Stimulated activated CD8-positive, alpha-beta memory T cell treated with anti-CD3 and anti-CD28 coated beads, Interleukin-7, amount 100 ng/mL, for 1 hour (primary cell): ENCODE measurements around the gene NXPH2.
"Not testable (repeated sequence)": the region's sequence is repeated elsewhere in the genome, so short reads cannot be mapped to it uniquely, and the experiment has no call there.

Experiments used
- DNase-seq, 2 donors: peaks; one replicate each; pipeline ENCODE4 v3.0.0-alpha.2; 2020; ENCODE audit warnings: low read depth in 2 of 2

Gene NXPH2

DNA sequence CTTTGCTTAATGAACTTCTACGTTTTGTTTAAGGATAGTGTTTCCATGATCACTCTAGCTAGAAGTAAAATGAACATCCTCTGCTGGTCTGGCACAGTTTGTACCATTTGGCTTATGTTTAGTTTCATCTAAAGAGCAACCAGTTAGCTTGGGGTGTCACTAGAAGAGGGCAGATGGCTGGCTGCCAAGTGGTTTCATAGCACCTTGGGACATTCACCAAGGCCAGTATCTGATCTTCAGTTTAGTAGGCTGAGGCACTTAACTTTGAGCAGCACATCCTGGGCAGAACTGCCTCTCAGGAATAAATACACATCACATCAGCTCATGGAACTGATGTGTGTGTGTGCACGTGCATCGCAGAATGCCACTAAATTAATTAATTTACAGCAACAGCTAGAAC lies 68.4 kb downstream of the NXPH2 start:
- DNase-seq: no peak

DNA sequence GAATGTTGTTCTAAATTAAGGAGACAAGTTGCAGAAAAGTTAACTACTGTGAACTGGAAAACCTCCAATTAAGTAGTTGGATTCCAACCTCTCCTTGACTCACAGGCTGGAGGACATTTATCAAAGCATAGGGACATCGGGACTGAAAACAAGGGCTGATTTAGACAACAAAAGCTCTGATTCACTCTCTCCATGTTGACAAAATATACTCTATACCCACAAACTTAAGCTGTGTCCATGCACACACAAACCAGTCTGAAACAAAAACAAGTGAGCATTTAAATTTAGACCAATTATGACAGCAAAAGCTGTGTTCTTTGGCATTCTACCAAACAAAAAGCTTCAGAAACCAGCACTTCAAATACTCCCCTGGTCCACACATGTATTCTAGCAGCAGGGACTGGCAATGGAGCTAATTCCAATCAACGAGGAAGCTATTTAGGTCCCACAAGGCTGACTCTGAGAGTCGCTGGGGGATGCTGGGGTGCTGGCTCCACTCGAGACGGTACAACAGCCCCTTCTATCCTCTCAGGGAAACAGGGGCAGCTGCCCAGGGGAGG lies 71.4 kb downstream of the NXPH2 start:
- DNase-seq: no peak

DNA sequence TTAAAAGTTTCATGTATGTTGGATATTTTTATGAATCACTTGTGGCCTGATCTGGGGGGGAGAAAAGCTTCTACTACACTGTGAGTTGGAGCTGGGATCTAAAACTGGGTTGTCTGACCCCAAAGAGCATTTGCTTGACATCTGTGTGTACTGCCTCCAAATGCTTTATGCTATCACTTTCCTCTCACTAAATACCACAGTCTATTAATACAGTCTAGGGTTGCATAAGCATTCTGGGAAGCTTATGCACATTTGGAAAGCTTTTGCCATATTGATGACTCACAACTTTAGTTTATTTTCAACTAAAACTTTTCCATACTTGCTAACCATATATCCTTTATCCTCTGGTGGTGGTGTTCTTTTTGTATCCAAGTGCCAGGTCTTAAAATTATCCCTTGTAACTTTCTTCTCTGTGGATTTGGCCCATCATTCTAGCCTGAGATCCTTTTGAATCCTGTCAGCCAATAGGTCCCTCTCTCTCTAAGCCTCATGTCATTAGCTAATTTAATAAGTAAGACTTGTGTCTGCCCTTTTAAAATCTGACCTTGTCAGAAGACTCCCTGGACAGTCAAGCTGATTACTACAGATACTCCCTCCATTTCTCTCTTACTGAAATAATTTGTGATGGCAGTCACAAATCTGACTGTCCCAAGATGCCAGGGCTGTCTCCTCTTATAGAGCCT lies 72.7 kb downstream of the NXPH2 start:
- no peak for DNase-seq

DNA sequence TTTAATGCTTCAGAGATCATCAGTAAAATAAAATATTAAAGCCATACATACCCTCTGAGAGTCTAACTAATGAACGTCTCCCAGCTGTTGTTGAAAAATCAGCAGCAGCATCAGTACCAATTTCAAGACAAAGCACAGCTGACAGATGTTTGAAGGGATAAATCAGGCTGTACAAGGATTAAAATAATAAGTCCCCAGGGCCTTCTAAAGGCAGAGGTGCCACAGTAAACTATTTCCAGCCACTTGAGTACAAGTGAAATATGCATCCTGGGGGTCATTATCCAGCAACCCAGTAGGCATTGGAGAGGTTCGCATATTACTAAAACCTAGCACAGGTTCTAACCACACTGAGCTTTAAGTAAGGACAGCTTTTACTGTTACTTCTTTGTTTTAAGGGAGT lies 76.9 kb downstream of the NXPH2 start:
- DNase-seq: no peak

DNA sequence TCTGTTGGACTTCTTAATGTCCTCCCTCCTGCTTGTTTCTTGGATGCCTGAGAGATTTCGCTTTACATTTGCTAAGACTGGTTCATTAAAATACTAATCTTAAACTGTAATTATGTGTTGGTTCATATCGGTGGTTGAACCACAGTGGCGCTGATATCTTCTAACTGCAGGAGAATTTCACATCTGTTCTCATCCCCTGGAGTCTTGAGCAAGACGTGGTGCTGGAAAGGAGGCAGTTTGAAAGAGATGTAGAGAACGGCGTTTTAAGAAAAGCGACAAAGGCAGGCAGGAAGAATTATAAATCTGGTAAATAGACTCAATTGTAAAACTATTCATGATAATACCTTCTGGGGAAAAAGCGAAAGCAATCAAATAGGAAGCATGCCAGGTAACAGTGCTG lies 79.5 kb downstream of the NXPH2 start:
- no peak for DNase-seq

DNA sequence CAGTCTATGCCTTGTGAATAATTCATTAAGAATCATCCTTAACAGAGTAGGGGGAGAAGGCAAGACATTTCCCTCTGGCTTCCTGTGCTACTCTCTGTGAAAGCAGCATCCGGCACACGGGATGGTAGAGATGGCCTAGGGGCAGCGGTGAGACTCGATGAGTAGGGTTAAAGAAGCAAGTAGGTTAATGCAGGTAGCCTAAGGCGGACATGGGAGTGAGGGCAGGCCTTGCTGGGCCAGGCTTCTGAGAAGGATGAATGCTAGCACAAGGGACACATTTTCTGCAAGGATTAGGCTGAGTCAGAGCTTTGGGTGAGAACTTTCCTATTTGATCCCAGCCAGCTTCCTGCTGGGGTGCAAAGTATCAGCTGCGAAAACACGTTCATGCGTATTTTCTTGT lies 80.8 kb downstream of the NXPH2 start:
- no peak for DNase-seq

DNA sequence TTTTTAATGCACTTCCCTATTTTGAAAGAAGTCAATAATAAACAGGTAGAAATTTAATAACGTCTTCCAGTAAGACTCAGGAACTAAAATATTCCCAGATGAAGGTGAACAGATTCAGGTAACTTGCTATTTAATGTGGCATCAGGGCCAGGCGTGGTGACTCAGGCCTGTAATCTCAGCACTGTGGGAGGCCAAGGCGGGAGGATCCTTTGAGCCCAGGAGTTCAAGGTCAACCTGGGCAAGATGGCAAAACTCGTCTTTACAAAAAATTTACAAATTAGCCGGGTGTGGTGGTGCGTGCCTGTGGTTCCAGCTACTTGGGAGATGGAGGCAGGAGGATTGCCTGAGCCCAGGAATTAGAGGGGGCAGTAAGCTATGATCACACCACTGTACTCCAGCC lies 81.8 kb downstream of the NXPH2 start:
- DNase-seq: no peak

DNA sequence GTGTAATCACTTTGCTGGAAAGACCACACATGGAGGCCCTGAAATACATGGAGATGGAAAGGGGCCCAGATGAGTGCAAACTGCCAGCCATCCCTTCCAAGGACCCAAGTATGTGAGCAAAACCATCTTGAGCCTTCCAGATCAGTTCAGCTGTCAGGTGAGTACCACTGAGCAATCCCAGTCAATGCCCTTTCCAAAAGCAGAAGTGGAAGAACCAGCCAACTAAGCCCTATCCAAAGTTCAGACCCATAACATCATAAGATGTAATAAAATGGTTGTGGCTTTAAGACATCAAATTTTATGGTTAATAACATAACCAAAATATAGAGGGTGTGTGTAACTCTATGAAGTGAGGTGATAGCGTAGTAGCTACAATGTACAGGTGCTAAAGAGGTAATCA lies 88.5 kb downstream of the NXPH2 start:
- no peak for DNase-seq

DNA sequence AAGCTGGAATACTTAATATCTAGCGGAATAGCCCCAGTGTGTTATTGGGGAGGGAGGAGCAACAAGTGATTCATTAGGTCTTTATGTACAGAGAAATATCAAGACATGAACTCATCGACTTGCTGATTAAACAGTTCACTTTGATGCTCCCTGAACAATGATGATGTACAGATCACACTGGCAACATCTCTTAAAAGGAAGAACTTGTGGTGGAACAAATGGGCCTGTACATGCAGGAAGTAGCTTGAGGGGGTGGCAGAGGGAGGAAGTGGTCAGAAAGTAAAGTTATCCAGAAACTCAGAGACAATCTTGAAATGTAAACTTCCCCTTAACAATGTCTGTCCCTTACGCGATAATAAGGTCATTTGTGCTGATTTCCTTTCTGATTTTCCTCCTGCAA lies 90.5 kb downstream of the NXPH2 start:
- no peak for DNase-seq

DNA sequence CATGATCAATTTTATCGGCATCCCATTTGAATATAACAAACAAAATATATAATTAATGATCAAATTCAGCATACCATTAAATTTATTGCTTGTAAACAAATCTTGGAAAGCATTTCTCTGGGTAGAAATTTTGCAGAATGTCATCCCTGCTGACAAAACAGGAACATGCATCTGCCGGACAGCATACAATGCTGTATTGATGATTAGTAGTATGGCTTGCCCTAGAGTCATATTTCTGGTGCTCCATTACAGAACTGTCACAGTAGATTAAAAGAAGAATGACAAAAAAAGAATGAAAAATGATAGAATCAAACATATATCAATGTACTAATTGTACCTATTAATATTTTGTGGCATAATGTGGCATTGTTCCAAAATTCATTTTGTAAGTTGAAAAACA lies 98.0 kb downstream of the NXPH2 start:
- DNase-seq: no peak

DNA sequence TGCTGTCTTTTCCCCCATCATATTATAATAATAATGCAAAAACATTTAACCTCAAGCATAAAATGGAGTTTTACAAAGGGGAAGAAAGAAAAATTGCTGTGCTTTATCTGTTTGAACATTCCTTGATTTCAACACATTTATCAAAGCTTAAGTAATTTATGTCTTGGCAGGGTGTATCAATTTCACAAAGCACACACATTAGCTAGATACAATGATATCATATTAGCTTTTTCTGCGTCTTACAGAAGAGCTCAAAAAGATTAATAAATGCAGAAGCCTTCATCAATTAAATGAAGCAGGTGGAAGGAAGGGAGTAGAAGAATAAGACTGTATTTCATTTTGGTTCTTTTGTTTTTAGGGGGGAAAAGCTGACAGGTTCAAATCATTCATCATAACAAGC lies 103.0 kb downstream of the NXPH2 start:
- DNase-seq: no peak

DNA sequence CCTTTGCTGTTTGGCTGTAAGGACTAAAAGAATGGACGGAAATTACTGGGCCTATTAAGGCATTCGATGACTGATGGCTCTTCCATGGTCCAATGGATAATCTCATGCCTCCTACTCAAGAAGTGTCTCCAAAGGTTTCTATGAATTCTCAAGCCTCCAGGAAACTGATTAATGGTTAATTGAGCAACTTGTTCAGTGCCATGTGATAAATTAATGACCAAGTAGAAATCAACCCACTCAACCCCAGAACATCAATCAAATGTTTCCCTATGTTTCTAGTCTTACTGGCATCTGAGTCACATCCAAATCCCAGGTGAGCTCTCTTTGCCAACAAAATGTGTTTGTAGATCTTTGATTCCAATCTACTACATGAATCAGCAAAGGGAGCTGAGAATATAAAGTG lies 103.6 kb downstream of the NXPH2 start:
- DNase-seq: no peak

DNA sequence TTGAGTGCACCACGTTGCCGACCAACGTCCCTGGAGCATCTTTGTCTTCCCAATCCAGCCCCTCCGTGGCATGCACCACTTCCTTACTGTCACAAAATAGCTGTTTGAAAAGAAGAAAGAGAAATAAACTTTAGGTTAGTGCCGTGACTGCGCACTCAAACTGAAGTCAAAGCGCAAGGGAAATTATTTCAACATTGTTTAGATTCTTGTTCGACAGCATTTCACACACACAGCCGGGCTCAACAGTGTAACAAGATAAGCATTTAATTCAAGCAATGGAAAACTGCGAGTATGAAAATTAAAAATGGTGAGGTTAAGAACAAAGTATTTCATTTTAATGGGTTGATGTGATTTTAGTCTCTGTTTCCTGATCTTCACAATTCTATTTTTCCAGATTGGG lies 108.6 kb downstream of the NXPH2 start:
- DNase-seq: no peak

DNA sequence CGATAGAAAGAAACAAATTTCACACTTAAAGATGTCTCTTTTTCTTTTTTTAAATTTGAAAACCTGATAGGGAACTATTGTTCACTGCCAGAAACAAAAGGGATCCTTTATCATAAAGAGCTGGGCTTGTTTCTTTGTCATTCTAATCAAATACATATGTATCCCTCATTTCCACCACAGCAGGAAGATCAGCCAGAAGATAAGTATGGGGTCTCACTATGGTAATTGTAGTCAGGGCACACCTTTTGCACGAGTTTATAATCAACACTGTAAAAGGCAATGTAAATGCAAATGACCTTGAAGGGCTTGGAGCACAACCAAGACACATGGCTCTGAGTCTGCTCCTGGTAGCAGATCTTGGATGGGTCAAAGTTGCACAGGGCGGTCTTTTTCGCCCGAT lies 109.5 kb downstream of the NXPH2 start:
- DNase-seq: no peak

DNA sequence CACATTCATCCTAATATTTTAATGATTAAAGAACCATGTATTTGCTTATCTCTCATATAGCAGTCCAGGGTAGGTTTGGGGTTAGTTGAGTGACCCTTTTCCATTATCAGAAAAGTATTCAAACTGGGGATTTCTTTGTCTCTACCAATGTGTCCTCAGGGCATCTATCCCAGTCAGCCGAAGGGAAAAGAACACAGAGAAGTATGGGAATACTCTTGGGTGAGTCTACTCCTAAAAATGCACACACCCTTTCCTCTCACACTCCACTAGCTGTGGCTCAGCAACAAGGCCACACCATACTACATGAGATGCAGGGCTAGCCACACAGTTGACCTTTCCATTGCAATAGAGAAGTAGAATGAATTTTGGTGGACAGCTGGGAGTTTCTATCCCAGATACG lies 114.3 kb downstream of the NXPH2 start:
- DNase-seq: no peak

DNA sequence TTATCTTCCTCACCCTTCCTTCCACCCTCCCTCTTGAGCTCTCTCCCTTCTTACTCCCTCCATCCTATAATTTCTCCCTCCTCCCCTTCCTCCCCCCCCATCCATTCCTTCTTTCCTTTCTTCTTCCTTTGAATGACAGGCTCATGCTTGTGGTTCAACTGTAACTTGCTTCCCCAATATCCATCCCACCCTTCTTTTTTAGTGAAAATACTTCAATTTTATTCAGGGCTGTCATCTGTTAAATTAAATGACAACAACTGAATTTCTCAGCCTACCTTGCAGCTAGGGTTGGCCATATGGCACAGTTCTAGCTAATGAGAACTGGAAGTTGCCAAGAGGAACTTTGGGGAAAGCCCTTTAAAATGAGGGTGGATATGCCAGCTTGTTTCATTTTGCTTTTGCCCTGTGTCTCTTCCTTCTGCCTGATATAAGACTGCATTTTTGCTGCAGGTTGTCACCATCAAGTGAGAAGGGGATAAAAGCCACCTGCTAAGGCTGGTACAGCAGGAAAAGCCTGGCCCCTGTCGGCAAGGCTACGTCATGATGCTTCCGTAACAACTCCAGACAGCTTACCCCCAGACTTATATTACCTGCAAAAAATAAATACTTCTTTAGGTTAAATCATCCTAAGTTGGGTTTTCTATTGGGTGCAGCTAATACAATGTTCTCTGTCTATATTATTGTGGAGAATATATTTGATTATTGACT lies 121.8 kb downstream of the NXPH2 start:
- no peak for DNase-seq

DNA sequence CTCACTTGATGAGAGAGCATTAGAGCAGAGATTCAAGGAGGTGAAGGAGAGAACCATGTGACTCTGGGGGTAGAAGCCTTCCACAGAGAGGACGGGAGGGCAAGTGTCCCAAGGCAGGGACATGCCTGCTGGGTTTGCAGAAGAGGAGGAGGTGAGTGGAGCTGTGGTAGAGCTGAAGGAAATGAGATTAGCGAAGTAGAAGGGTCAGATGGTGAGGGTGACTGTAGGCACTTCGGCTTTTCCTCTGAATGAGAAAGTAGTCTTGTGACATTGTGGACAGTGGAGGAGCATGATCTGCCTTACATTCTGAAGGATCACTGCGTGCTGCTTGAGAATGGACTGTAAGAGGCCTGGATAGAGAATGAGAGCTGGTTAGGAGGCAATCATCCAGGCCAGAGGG lies 126.0 kb downstream of the NXPH2 start:
- DNase-seq: no peak

DNA sequence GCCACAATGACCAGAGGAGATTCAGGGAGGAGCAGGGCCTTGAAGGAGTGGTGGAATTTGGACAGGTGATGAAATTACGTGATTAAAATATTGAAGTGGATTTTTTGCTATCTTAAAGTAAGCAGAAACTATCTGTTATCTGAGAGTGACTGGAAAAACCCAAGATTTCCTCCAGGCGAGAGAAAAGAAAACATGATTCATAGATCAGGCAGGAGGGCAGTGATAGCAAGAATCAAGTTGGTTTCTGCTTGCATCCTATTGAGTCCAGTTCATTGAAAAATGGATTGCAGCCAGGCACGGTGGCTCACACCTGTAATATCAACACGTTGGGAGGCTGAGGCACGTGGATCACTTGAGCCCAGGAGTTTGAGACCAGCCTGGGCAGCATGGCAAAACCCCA lies 127.8 kb downstream of the NXPH2 start:
- no peak for DNase-seq

DNA sequence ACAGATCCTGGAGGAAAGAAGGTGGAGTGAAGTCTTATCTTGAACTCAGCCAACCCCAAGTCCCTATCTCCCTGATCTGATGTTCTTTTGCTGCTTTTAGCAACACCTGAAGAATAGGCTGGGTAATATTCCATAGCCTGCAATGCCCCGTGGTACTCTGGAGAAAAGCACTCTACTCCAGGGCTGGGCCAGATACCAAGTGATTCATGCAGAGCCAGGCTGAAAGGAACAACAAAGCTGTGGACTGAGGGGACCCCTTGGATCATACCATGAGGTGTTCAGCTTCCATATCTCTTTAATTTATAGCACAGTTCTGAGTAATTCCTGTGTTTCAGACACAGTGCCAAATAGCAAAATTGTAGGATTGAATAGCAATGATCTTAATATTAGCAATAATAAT lies 130.6 kb downstream of the NXPH2 start:
- no peak for DNase-seq

DNA sequence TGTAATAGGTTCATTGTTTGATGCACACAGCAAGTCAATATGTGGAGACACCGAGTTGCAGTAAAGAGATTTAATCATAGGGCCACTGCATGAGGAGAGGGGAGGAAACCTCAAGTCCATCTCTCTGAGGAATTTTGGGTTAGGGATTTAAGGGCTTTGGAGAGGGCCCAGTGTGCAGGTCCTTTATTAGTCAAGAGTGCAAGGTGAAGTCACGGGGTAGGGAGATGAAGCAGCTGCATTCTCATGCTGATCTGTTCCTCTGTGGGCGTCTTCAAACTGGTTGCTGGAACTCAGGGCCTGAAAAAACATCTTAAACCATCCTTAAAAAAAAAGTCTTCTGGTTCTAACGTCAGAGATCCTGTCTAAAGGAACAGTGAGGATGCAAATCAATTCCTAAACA lies 131.6 kb downstream of the NXPH2 start:
- DNase-seq: no peak

DNA sequence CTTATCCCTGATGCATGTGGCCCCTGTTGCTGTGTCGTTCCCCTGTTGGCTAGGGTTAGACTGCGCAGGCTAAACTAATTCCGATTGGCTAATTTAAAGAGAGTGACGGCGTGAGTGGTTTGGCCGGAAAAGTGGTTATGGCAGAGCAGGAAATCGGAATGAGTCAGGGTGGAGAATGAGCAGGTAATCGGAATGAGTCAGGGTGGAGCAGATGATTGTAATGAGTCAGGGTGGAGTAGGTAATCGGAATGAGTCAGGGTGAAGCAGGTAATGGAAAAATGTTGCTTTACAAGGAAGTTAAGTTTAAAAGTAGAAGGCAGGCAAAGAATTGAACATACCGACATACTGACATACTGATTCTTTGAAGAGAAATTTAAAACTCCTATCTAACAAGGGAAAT lies 135.4 kb downstream of the NXPH2 start:
- DNase-seq: not testable (repeated sequence)

DNA sequence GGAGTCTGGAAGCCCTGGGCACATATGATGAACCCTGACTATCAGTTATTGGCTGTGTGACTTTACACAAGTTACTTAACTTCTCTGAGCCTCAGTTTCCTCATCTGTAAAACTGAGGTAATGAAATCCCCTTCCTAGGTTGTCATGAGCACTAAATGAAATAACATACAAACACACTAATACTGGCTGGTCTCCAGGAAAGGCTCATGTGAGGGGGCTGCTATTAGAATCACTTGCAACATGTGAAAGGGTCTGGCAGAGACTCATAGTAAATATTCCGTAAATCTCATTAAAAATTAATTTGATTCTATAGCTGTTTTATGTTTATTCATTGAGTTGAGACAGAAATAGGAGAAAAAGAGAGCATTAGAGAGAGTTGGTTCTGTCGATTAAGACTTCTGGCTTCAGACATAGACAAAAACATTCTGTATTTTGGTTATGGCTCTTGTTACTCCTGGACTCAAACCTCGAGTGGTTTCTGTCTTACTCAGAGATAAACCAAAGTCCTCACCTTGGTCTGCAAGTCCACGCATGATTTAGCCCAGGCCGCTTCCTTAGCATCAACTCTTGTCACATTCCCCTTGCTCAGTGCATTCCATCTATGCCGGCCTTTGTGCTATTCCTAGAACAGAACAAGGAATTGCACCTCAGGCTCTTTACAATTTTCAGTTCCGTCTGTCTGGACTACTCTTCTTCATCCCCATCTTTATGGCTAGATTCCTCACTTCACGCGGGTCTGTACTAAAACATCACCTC lies 139.1 kb downstream of the NXPH2 start:
- DNase-seq: no peak

DNA sequence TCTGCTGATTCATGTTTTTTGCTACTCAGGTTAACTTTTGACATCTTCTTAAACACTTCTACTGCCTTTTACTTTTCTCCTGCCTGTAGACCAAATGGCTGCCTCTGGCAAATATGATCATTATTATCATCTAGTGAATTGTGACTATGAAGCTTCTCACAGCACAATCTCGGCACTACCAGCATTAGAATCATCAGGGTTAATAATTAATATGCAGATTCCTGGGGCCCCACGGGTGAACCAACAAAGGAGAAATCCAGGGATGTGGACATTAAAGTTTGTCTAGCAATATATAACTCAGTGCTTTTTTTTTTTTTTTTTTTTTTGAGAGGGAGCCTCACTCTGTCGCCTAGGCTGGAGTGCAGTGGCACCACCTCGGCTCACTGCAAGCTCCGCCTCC lies 142.5 kb downstream of the NXPH2 start:
- no peak for DNase-seq
